ENCODE measurements around the gene KIAA0825.
"Not testable (repeated sequence)": the region's sequence is repeated elsewhere in the genome, so short reads cannot be mapped to it uniquely, and the experiment has no call there.

KIAA0825 gene

GRCh38 chr5:94359880-94360279 is 258.5 kb downstream of the KIAA0825 start:
- no peaks in the 10 kb centered on the region for H3K9me3 ChIP-seq (ENCODE audit: control insufficient read depth, insufficient read depth, low read length)
- no peaks in the 10 kb centered on the region for H3K4me1 ChIP-seq (ENCODE audit: control insufficient read depth, low read length)
- H3K4me2 ChIP-seq (ENCODE audit: low read length) = no peak overlapping the region
- H4K20me1 ChIP-seq (ENCODE audit: control insufficient read depth, insufficient read depth, low read depth, low read length) = no peaks in the 10 kb centered on the region
- no peaks in the 10 kb centered on the region for H3K79me2 ChIP-seq (ENCODE audit: control insufficient read depth, low read length)
- no peak for TF ChIP-seq EZH2phosphoT487 (IDR thresholded peaks at IDR 0.05; ENCODE audit: borderline replicate concordance, low read length)
- TF ChIP-seq, protein P1, sequence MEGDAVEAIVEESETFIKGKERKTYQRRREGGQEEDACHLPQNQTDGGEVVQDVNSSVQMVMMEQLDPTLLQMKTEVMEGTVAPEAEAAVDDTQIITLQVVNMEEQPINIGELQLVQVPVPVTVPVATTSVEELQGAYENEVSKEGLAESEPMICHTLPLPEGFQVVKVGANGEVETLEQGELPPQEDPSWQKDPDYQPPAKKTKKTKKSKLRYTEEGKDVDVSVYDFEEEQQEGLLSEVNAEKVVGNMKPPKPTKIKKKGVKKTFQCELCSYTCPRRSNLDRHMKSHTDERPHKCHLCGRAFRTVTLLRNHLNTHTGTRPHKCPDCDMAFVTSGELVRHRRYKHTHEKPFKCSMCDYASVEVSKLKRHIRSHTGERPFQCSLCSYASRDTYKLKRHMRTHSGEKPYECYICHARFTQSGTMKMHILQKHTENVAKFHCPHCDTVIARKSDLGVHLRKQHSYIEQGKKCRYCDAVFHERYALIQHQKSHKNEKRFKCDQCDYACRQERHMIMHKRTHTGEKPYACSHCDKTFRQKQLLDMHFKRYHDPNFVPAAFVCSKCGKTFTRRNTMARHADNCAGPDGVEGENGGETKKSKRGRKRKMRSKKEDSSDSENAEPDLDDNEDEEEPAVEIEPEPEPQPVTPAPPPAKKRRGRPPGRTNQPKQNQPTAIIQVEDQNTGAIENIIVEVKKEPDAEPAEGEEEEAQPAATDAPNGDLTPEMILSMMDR (IDR thresholded peaks at IDR 0.05; ENCODE audit: low read depth, low read length, poor library complexity, severe bottlenecking) = no peak
- H3K36me3 ChIP-seq (ENCODE audit: control insufficient read depth, low read length) = no peaks in the 10 kb centered on the region
- H3K4me3 ChIP-seq (ENCODE audit: low read length) = no peak overlapping the region
- H3K27me3 ChIP-seq (ENCODE audit: control insufficient read depth, low read length) = no peaks in the 10 kb centered on the region
- H3K9me2 ChIP-seq (replicated peaks; ENCODE audit: control insufficient read depth, low read length) = no peaks in the 10 kb centered on the region
- no peaks in the 10 kb centered on the region for H3F3A ChIP-seq (ENCODE audit: control insufficient read depth, insufficient read depth)
- no peak overlapping the region for H3K27ac ChIP-seq (ENCODE audit: low read depth, low read length)

- Histone ChIP-seq H3F3A (ENCODE audit: control insufficient read depth, insufficient read depth) (no peaks in the 10 kb centered on the region), H3K79me2 (ENCODE audit: control insufficient read depth, low read length) (no peaks in the 10 kb centered on the region), H4K20me1 (ENCODE audit: control insufficient read depth, insufficient read depth, low read depth, low read length) (no peaks in the 10 kb centered on the region), H3K27ac (ENCODE audit: low read depth, low read length) (no peak overlapping the region), H3K4me1 (ENCODE audit: control insufficient read depth, low read length) (no peaks in the 10 kb centered on the region), H3K4me3 (ENCODE audit: low read length) (no peak overlapping the region), H3K4me2 (ENCODE audit: low read length) (no peak overlapping the region), H3K9me2 (replicated peaks; ENCODE audit: control insufficient read depth, low read length) (no peaks in the 10 kb centered on the region), H3K36me3 (ENCODE audit: control insufficient read depth, low read length) (no peaks in the 10 kb centered on the region), H3K9me3 (ENCODE audit: control insufficient read depth, insufficient read depth, low read length) (no peaks in the 10 kb centered on the region), H3K27me3 (ENCODE audit: control insufficient read depth, low read length) (no peaks in the 10 kb centered on the region)
- TF ChIP-seq, protein P1 (IDR thresholded peaks at IDR 0.05; ENCODE audit: low read depth, low read length, poor library complexity, severe bottlenecking) = no peak
- TF ChIP-seq EZH2phosphoT487 (IDR thresholded peaks at IDR 0.05; ENCODE audit: borderline replicate concordance, low read length) = no peak
These were observed 262.6 kb downstream of the KIAA0825 start for GRCh38 chr5:94355811-94356210.

DNA sequence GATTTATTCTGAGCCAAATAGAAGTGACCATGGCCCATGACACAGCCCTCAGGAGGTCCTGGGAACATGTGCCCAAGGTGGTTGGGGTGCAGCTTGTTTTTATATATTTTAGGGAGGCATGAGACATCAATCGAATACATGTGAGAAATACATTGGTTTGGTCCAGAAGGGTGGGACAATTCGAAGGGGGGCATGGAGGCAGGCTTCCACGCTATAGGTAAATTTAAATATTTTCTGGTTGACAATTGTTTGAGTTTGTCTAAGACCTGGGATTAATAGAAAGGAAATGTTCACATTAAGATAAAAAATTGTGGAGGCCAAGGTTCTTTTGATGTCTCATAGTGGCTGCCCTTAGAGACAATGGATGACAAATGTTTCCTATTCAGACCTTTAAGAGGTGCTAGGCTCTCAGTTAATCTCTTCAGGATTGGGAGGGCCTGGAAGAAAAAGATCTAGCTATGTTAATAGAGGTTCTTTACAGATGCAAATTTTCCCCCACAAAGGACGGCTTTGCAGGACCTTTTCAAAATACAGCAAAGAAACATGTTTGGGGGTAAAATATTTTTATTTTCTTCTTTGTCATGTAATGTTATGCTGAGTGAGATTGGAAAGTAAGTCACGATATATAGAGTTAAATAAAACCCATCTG is 263.4 kb downstream of the KIAA0825 start:
- not testable (repeated sequence) for H3K9me2 ChIP-seq (replicated peaks; ENCODE audit: control insufficient read depth, low read length); H3K4me2 ChIP-seq (ENCODE audit: low read length); H3K4me3 ChIP-seq (ENCODE audit: low read length); H3F3A ChIP-seq (ENCODE audit: control insufficient read depth, insufficient read depth); H3K36me3 ChIP-seq (ENCODE audit: control insufficient read depth, low read length); H3K27ac ChIP-seq (ENCODE audit: low read depth, low read length); H3K27me3 ChIP-seq (ENCODE audit: control insufficient read depth, low read length); H3K9me3 ChIP-seq (ENCODE audit: control insufficient read depth, insufficient read depth, low read length); H3K4me1 ChIP-seq (ENCODE audit: control insufficient read depth, low read length); H4K20me1 ChIP-seq (ENCODE audit: control insufficient read depth, insufficient read depth, low read depth, low read length); H3K79me2 ChIP-seq (ENCODE audit: control insufficient read depth, low read length)

DNA sequence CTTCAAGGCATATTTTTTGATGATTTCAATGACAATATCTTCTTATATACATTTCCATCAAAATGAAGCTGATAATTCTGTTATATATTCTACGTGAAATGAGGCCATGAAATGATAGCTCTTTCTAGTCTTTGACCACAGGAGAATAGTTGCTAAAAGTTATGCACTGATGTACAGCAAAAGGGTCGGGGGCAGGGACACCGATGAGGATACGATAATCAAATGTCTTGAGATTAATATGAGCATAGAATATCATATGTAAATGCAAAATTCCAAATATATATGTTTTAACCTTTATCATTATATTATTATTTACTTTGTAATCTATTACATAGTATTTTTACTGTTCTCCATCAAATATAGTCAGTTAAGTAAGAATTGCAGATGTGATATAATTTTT is 264.8 kb downstream of the KIAA0825 start:
- no peak overlapping the region for H3K27ac ChIP-seq (ENCODE audit: low read depth, low read length)
- no peaks in the 10 kb centered on the region for H4K20me1 ChIP-seq (ENCODE audit: control insufficient read depth, insufficient read depth, low read depth, low read length)
- TF ChIP-seq EZH2phosphoT487 (IDR thresholded peaks at IDR 0.05; ENCODE audit: borderline replicate concordance, low read length) = no peak
- TF ChIP-seq, protein P1 (IDR thresholded peaks at IDR 0.05; ENCODE audit: low read depth, low read length, poor library complexity, severe bottlenecking) = no peak
- no peaks in the 10 kb centered on the region for H3K9me3 ChIP-seq (ENCODE audit: control insufficient read depth, insufficient read depth, low read length)
- H3F3A ChIP-seq (ENCODE audit: control insufficient read depth, insufficient read depth) = no peaks in the 10 kb centered on the region
- H3K27me3 ChIP-seq (ENCODE audit: control insufficient read depth, low read length) = no peaks in the 10 kb centered on the region
- H3K36me3 ChIP-seq (ENCODE audit: control insufficient read depth, low read length) = no peaks in the 10 kb centered on the region
- H3K4me1 ChIP-seq (ENCODE audit: control insufficient read depth, low read length) = no peaks in the 10 kb centered on the region
- H3K9me2 ChIP-seq (replicated peaks; ENCODE audit: control insufficient read depth, low read length) = no peaks in the 10 kb centered on the region
- H3K79me2 ChIP-seq (ENCODE audit: control insufficient read depth, low read length) = no peaks in the 10 kb centered on the region
- H3K4me2 ChIP-seq (ENCODE audit: low read length) = no peak overlapping the region
- no peak overlapping the region for H3K4me3 ChIP-seq (ENCODE audit: low read length)
